NCI-H2196 treated with DMSO at 0.1 percent for 48 hours (cell line): ENCODE measurements around the gene CYGB.

Experiments used
- DNase-seq: peaks from one replicate; lab custom pipeline; 2025; ENCODE audit not compliant: unreplicated experiment; lab: John Stamatoyannopoulos, UW

CYGB gene

GRCh38 chr17:76501827-76502307 lies 35.6 kb downstream of the CYGB start:
- no peak for DNase-seq

DNA sequence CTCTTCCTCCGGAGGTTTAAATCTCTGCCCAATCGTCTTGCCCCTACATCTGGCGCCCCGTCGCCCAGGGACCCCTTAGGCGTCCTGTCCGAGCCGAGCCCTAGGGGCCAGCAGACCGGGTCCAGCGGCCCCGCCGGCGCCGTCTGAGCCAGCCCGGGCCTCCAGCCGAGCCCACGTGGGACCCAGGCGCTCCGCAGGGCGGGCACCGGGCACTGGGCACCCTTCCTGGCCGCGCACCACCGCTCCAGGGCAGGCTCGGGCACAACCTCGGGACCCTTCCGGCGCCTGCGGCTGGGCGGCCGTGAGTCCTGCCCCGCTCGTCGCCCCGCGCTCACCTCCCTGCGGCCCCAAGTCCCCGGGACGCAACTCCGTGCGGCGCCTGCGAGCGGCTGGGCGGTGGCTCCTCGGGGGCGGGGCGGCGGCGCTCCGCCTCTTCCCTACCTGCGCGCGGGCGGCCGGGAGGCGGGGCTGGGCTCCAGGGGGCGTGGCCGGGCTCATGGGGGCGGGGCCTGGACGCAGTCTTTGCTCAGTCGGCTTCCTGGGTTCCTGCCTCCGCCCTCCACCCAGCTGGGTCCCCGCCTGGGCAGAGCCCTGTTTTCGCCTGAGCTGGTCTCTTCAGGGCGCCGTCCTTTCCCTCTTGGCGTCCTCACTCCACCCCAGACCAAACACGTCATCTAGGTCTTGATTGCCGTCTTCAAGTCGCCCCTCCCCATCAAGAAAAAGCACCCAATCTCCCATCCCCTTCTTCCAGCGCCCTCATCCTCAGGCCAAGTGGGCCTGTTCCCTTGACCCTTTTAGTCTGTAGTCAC lies 36.3 kb downstream of the CYGB start, which contains the start of gene RHBDF2:
RHBDF2 (minus strand) TSS at position 406 of the 809 bp plus-strand sequence. CDS start 19,899 bp downstream, outside the sequence.
- peak; percentile 92 for DNase-seq

GRCh38 chr17:76500747-76501017 lies 36.8 kb downstream of the CYGB start:
- DNase-seq: no peak

DNA sequence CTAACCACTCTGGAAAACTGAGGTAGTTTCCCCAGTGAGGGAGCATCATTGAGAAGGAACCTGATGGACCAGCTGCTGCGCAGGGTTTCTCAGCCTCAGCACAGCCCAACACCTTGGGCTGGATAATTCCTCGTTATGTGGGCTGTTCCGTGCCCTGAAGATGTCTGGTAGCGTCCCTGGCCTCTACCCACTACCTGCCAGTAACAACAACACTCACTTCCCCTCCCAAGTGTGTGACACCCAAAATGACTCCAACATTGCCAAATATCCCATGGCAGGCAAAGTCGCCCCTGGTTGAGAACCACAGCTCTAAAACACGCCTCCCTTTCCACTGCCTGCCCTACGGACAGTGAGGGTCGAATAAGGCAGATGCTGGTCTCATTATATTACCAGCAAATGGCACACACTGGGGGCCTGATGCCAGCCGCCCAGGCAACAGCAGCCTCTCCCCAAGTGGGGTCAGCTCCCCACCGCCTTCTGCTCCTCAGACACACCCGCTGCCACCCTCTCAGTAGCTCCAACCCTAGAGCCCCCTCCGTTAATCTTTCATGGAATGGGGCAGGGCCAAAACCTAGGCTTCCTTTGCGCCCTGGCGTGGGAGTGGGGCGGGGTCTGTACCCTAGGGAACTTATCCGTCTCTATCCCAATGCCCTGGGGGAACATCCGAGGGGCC lies 37.3 kb downstream of the CYGB start:
- no peak for DNase-seq

DNA sequence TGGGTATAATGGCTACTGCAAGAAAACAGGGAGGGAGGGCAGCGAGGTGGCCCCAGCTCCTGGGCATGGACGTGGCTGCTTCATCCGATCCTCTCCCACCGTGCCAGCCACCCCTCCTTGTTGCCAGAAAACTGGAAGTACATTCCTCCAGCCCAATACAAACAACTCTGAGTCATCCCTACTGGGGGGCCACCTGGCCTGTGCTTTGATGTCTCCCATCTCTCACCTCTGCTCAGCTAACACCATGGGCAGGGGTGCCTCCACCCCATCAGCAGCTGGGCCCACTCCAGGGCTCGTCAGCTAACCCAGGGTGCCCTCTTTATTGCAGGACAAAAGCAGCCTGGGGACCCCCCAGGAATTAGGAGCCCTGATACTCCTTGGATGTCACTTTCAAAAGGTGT lies 38.2 kb downstream of the CYGB start:
- DNase-seq: no peak

DNA sequence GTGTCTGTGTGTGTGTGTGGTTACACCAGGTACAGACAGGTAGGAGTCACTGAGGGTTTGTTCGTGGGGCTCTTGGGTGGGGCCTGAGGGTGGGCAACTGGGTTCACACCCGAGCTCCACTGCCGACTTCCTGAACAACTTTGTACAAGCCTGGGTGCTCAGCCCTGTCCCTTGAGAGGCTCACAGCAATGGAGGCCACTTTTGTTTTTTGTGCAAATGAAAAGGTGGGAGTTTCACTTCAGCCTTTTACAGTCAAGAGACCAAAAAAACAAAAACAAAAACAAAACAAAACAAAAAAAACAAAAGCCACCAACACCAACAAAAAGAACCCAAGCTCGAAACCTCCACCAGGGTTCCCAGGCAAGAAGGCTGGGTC lies 38.6 kb downstream of the CYGB start:
- DNase-seq: no peak

GRCh38 chr17:76497979-76498875 lies 39.3 kb downstream of the CYGB start:
- DNase-seq: no peak

DNA sequence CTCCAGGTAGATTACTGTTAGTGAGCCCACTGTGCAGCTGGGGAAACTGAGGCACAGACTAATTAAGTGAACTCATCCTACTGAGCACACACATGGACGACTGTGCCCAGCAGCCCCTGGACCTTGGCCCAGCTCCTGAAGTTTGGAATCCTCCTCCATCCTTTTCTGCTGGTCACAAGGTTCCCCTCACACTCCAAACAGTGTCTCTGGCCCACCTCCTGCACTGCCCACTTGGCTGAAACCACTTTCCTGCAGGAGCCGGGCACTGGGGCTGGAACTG lies 39.9 kb downstream of the CYGB start:
- DNase-seq: no peak

GRCh38 chr17:76496464-76496863 lies 41.0 kb downstream of the CYGB start:
- DNase-seq: no peak

DNA sequence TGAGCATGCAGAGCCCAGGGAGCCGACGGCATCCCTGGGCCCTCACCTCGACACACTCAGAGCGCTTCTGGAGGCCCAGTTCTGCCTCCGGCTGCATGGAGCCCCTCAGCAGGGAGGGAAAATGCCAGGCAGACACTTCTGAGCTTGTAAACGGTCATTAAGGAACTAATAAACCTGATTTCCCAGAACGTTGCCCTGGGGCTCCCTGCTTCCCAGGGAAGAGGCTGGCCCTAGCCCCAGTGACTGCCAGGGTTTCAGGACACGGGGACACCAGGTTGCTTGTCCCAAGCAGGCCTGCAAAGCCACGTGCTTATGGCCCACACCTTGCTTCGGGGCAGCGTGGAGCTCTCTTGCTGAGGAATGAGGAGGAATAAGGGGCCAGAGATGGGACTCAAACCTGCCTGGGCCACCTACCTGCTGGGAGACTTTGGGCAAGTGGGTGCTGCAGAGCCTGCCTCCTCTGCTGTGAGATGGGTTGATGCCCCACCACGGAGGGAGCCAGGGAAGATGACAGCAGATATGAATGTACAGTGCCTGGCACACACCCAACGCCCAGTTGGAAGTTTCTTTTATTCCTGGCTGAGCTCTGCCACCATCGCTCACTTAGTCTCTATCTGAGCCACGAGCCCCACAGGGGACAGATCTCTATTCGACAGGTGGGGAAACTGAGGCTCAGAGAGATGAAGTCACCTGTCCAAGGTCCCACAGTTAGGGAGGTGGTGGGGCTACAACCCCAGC lies 41.7 kb downstream of the CYGB start:
- DNase-seq: no peak

DNA sequence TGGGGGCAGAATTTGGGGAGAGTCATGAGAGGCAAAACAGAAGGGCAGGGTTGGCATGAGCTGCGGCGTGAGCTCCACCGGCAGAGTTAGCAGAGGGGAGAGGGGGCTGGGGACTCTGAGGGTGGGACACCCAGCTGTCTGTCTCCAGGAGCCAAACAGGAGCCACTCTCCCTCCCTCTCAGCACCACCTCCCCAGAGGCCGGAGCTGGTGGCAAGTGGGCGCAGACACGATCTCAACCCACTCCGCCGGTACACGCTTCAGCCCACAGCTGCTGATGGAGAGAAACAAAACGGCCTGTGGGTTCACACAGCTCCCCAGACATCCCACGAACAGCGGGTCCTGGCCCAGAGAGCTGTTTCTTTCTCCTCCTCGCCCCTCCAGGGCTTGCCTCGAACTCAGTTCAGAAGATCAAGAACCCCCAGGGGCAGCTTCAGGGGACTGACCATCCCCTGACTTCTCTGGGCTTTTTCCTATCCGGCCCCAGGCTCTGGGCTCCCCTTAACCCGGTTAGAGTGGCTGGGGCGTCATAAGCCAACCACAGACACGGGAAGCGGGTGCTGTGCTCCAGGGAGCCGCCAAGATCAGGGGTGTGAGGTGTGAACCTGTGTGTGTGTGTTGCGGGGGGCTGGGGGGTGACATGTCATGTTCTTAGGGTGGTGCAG lies 43.9 kb downstream of the CYGB start:
- DNase-seq: no peak

DNA sequence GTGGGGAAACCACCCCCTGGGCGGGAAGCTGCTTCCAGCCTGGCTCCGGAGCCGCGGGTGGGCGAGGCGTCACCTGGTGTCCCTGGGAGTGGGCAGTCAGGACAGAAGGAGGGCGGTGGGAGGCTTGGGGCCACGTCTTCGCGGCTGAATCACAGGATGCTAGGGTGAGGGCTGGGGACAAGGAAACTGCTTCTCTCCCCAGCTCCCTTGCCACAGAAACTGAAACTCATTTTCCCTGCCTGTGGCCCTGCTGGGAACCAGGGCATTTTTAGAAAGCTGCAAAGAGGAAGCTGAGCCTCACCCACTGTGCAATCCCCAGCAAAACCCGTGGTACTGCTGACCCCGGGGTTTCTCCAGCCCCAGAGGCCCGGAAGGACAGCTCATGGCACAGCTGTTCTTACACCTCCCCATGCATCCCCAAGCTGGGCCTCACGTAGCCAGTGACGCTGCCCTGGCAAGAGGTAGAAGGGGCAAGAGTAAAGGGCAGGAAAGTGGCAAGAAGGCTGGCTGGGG lies 44.5 kb downstream of the CYGB start:
- no peak for DNase-seq

DNA sequence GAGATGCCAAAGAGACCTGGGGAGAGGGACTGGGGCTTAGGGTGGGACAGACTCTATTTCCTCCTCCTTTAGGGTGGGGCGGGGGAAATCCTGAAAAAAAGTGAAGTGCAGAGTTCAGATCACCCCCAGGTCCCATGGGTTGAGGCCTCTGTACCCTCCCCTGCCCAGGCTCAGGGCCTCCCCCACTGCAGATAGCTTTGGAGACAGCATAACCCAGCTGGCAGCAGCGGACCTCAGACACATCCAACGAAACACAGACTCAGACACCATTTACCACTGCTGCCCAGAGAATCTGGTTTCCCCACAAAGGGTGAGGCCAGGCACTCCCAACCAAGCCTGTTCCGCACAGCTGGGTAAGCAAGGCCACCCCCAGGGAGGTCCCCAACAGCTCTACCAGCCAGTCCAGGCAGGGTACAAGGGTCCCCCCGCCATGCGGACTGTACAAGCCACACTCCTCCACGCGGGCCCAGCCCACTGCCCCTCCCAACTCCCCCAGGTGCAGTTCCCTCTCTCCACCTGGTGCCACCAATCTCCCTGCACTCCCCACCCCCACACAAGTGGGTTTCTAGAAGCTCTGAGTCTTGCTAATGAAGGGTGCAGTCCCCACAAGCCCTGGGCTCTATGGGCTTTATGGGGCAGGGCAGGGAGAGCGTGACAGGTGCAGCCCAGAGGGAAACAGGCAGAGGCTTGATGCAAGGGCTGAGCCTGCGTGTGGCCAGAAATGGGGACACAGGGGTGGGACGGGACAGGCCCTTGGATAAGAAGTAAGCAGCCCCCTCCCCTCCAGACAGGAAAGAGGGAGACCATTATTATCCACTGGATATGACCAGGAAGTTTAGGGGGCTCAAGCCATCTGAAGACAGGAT lies 45.2 kb downstream of the CYGB start:
- no peak for DNase-seq

DNA sequence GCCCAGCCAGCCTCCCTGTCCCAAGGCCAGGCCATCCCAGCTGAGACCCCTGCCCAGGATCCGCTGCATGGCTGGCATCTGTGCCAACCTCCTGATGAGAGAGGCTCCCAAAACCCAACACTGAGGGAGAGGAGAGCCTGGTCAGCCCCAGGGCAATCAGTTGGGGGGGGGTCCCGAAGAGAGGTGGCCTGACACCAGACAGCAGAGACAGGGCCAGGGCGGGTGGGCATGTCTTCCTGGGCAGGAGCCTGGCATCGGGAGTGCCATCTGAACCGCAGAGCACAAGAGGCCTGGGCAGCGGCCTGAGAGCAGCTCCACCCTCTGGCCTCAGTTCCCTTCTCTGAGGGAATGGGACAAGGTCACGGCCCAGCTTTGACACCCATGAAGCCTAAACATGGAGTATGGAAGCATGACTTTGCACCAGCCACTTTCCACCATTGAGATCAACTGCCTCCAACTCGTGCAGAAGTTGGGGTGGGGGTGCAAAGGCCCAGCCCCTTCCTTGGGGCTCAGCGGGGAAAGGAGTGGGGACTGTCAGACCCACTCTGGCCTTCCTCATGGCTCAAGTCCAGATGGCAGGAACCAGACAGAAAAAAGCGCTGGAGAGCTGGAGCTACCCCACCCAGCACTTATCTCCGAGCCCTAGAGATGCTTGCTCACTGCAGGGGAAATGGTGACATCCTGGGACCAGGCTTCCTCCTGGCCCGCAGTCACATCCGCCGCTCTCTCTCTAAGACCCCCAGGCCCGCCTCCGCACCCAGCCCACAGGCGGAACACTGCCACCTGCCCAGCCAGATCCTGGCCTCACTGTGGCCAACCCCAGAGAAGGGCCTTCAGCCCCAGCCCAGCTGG lies 46.0 kb downstream of the CYGB start:
- no peak for DNase-seq

DNA sequence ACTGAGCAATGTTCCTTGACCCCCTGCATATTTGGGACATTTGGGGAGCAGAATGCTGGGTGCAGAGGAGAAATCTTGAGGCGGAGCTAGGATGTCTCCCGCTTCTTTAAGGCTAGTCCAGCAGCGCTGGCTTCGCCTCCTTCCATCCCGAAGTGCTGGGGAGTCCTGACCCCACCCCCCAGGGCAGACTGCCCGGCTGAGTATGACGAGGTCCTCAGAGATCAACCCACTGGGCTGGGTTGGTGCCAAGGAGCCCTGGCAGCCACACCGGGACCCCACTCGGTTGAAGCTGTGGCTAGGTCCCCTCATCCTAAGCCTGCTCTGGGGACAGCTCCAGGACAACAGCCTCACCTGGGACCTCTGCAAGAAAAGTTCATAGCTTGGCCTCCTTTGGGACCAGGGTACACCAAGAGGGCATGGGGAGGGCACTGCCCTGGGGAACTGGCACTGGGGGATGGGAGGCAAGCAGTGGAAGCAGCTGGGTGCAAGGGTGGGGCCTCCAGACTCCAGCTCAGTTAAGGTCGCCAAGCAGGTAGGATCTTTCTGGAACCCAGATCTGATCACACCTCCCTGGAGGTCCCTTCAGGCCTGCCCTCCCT lies 47.3 kb downstream of the CYGB start:
- no peak for DNase-seq

GRCh38 chr17:76487451-76488192 lies 49.9 kb downstream of the CYGB start:
- no peak for DNase-seq

- DNase-seq: no peak
Observed at GRCh38 chr17:76485569-76485968, 51.9 kb downstream of the CYGB start.
